ENCODE results near the gene CCDC141. TPM values are rescaled to one million over a fixed set of nuclear protein-coding genes. Genes with fewer than 3 reads are reported as not detected.
A peak's percentile ranks its signal among the peaks of the same experiment; 100 is the strongest.
"Not testable (repeated sequence)": the region's sequence is repeated elsewhere in the genome, so short reads cannot be mapped to it uniquely, and the experiment has no call there.

CCDC141 gene
- 1 to 10 TPM; 1.7 to 7.7 (median 3.9) TPM for total RNA-seq

- peak within 1 kb of the TSS in 3 of 4 donors; percentile 6 to 28 (median 25) for H3K4me3 ChIP-seq
- peak within 1 kb of the TSS in 3 of 4 donors; percentile 14 to 60 (median 53) for H3K27ac ChIP-seq
- 25 to 28% methylated on average over 12 of the region's 12 CpGs for WGBS, 2 donors
Measured at GRCh38 chr2:179049546-179050311, at the start of gene CCDC141. TSS of gene CCDC141 (minus strand) at chr2:179050137. CDS start at chr2:179049941, 196 bp downstream.

GRCh38 chr2:179098080-179098689 lies 48.2 kb upstream of the CCDC141 start:
- Histone ChIP-seq H3K4me1 (no peaks in the 10 kb centered on the region), H3K27me3 (no peaks in the 10 kb centered on the region), H3K27ac (no peak overlapping the region), H3K36me3 (peaks cover 0 to 7% (median 0%) of the 10 kb centered on the region in 3 donors), H3K9me3 (peaks cover 0 to 1% (median 0%) of the 10 kb centered on the region in 4 donors), H3K4me3 (no peak overlapping the region)
- no peak for DNase-seq (ENCODE audit: low spot score in 2 of 2)
- TF ChIP-seq CTCF (IDR thresholded peaks at IDR 0.05) (no peak), EP300 (IDR thresholded peaks at IDR 0.05) (no peak), POLR2A (IDR thresholded peaks at IDR 0.05) (no peak)
- 84 to 87% methylated on average over 4 of the region's 4 CpGs for WGBS, 2 donors

More at GRCh38 chr2:179049546-179050311, at the start of gene CCDC141:
- TF ChIP-seq CTCF (IDR thresholded peaks at IDR 0.05) (no peak), POLR2A (IDR thresholded peaks at IDR 0.05) (no peak), EP300 (IDR thresholded peaks at IDR 0.05) (no peak)
- H3K9me3 ChIP-seq = no peaks in the 10 kb centered on the region
- no peaks in the 10 kb centered on the region for H3K27me3 ChIP-seq
- no peaks in the 10 kb centered on the region for H3K36me3 ChIP-seq
- DNase-seq (ENCODE audit: low spot score in 2 of 2) = no peak
- H3K4me1 ChIP-seq = peaks cover 0 to 28% (median 7%) of the 10 kb centered on the region in 4 donors

- DNase-seq (ENCODE audit: low spot score in 2 of 2) = no peak
- Histone ChIP-seq H3K4me1 (no peaks in the 10 kb centered on the region), H3K27ac (no peak overlapping the region), H3K27me3 (no peaks in the 10 kb centered on the region), H3K9me3 (peaks cover 0 to 9% (median 0%) of the 10 kb centered on the region in 4 donors), H3K36me3 (no peaks in the 10 kb centered on the region), H3K4me3 (no peak overlapping the region)
- WGBS, 2 donors = 95 to 100% methylated on average over 1 of the region's 1 CpG
- TF ChIP-seq CTCF (IDR thresholded peaks at IDR 0.05) = no peak
- TF ChIP-seq POLR2A (IDR thresholded peaks at IDR 0.05) = no peak
- TF ChIP-seq EP300 (IDR thresholded peaks at IDR 0.05) = no peak
Measured at GRCh38 chr2:179097131-179097530, 47.2 kb upstream of the CCDC141 start.

- Histone ChIP-seq H3K9me3 (peaks cover 0 to 9% (median 0%) of the 10 kb centered on the region in 4 donors), H3K36me3 (no peaks in the 10 kb centered on the region), H3K4me3 (no peak overlapping the region), H3K27ac (no peak overlapping the region), H3K27me3 (no peaks in the 10 kb centered on the region), H3K4me1 (no peaks in the 10 kb centered on the region)
- no peak for DNase-seq (ENCODE audit: low spot score in 2 of 2)
- no peak for TF ChIP-seq CTCF (IDR thresholded peaks at IDR 0.05)
- WGBS, 2 donors = 62 to 92% methylated on average over 3 of the region's 3 CpGs
Measured at GRCh38 chr2:179096090-179096489, 46.2 kb upstream of the CCDC141 start.

GRCh38 chr2:179092912-179093311 lies 43.0 kb upstream of the CCDC141 start:
- not testable (repeated sequence) for H3K36me3 ChIP-seq; DNase-seq (ENCODE audit: low spot score in 2 of 2); H3K4me1 ChIP-seq; H3K4me3 ChIP-seq; H3K27ac ChIP-seq; H3K9me3 ChIP-seq; H3K27me3 ChIP-seq
- WGBS, 2 donors = 75 to 94% methylated on average over 4 of the region's 4 CpGs
